Skeletal muscle cell (primary cell): ENCODE results near the gene ZDHHC8.

Experiments used
- DNase-seq: peaks from one replicate; pipeline ENCODE4 v3.0.0-alpha.2; 2010; ENCODE audit warnings: low read depth
- H3K4me3 ChIP-seq: 2 replicates; pipeline ENCODE4 v1.5.1; 2011; ENCODE audit warnings: low read depth, mild to moderate bottlenecking, control low read depth, low read length, moderate library complexity

Gene ZDHHC8

GRCh38 chr22:20138868-20139267 lies 7.3 kb downstream of the ZDHHC8 start:
- no peak for DNase-seq
- no peak overlapping the region for H3K4me3 ChIP-seq

DNA sequence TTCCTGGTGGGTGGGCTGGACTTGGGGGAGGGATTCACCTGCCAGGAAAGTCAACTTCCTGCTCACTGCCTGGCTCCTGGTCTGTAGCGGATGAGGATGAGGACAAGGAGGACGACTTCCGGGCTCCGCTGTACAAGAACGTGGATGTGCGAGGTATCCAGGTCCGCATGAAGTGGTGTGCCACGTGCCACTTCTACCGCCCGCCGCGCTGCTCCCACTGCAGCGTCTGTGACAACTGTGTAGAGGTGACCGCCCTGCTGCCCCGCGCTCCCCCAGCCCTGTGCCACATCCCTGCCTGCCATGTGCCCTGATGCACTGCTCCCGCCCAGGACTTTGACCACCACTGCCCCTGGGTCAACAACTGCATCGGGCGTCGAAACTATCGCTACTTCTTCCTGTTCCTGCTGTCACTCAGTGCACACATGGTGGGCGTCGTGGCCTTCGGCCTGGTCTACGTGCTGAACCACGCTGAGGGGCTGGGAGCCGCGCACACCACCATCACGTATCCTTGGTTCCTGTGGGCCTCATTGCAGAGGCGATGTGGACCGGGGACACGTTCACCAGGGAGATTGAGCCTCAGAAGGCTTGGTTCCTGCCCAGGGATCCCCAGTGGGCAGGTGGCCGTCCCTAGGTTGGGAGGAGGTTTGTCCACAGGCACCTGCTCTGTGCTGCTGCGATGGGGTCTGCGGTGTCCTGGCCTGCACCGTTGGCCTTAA lies 7.9 kb downstream of the ZDHHC8 start:
- DNase-seq = no peak
- H3K4me3 ChIP-seq = no peak overlapping the region

- DNase-seq = no peak
- no peak overlapping the region for H3K4me3 ChIP-seq
These were observed 8.5 kb downstream of the ZDHHC8 start for GRCh38 chr22:20140107-20140445.

GRCh38 chr22:20140521-20140964 lies 8.9 kb downstream of the ZDHHC8 start:
- H3K4me3 ChIP-seq = no peak overlapping the region
- DNase-seq = no peak

DNA sequence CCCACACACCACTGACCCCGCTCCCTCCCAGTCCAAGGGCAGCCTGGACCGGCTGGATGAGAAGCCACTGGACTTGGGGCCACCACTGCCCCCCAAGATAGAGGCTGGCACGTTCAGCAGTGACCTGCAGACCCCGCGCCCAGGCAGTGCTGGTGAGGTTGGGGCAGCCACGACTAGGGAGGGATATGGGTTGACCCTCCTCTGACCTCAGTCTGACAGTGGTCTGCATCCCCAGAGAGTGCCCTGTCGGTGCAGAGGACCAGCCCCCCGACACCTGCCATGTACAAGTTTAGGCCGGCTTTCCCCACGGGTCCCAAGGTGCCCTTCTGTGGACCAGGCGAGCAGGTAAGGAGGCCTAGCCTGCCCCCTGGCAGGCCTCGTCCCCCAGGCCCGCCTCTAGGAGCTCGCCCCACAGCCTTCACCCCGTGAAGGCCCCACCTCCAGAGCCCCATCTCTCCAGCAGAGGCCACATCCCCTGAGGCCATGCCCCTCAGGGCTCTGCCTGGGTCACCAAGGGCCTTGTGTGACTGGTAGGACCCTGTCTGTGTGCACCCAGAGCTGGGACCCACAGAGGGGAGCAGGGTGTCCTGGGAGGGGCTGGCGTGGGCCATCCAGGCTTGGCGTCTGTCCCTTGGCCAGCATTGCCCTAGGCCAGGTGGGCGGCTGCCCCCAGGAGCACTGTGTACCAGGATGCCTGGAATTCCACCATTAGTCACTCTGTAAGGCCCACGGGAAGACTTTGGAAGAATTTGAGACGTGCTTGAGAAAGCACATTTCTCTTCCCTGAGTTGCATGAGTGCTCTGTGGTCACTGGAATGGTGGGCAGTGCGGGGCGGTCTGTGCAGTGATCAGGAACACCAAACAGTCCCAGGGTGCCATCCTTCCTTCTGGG lies 9.8 kb downstream of the ZDHHC8 start:
- peak; percentile 59 for DNase-seq
- H3K4me3 ChIP-seq = no peak overlapping the region

DNA sequence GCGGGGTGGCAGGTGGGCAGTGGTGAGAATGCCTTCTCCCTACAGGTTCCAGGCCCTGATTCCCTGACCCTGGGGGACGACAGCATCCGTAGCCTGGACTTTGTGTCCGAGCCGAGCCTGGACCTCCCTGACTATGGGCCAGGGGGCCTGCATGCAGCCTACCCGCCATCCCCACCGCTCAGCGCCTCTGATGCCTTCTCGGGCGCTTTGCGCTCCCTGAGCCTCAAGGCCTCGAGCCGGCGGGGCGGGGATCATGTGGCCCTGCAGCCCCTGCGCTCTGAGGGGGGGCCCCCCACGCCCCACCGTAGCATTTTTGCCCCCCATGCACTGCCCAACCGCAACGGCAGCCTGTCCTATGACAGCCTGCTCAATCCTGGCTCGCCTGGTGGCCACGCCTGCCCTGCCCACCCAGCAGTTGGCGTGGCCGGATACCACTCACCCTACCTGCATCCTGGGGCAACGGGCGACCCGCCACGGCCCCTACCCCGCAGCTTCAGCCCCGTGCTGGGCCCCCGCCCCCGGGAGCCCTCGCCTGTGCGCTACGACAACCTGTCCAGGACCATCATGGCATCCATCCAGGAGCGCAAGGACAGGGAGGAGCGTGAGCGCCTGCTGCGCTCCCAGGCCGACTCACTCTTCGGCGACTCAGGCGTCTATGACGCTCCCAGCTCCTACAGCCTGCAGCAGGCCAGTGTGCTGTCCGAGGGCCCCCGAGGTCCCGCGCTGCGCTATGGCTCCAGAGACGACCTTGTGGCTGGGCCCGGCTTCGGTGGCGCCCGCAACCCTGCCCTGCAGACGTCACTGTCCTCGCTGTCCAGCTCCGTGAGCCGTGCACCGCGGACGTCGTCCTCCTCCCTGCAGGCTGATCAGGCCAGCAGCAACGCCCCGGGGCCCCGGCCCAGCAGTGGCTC lies 11.4 kb downstream of the ZDHHC8 start:
- DNase-seq = no peak
- no peak overlapping the region for H3K4me3 ChIP-seq

- no peak overlapping the region for H3K4me3 ChIP-seq
- no peak for DNase-seq
These were observed 12.5 kb downstream of the ZDHHC8 start for GRCh38 chr22:20143883-20144665.

DNA sequence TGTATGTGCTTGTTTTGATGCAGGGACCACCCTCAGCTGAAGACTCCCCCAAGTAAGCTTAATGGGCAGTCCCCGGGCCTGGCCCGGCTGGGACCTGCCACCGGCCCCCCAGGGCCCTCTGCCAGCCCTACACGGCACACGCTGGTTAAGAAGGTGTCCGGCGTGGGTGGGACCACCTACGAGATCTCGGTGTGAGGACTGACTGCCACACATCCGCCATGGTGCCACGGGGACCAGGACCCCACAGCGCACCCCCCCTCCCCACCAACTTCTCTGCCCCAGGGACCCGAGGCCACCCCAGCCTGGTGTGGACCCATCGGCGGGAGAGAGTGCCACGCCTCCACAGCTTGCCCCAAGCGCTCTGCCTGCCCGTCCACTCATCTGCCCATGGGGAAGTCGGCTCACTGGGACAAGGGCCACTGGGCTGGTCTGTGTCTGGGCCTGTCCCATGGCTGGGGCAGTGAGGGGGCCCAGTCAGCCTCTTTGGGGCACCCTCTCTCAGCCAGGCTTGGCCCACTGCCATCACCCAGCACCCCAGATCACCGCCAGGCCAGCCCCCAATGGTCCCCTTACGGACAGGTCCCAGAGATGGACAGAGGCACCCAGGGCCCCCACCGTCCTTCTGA lies 13.7 kb downstream of the ZDHHC8 start:
- no peak for DNase-seq
- no peak overlapping the region for H3K4me3 ChIP-seq

GRCh38 chr22:20145832-20146223 lies 14.2 kb downstream of the ZDHHC8 start:
- DNase-seq = no peak
- no peak overlapping the region for H3K4me3 ChIP-seq

GRCh38 chr22:20146777-20147176 lies 15.2 kb downstream of the ZDHHC8 start:
- H3K4me3 ChIP-seq = no peak overlapping the region
- no peak for DNase-seq

GRCh38 chr22:20147237-20147988 lies 15.8 kb downstream of the ZDHHC8 start:
- DNase-seq = no peak
- H3K4me3 ChIP-seq = no peak overlapping the region

- no peak for DNase-seq
- no peak overlapping the region for H3K4me3 ChIP-seq
These were observed 16.8 kb downstream of the ZDHHC8 start for GRCh38 chr22:20148414-20148813.

GRCh38 chr22:20149257-20150250 lies 17.9 kb downstream of the ZDHHC8 start:
- DNase-seq = no peak
- no peak overlapping the region for H3K4me3 ChIP-seq

DNA sequence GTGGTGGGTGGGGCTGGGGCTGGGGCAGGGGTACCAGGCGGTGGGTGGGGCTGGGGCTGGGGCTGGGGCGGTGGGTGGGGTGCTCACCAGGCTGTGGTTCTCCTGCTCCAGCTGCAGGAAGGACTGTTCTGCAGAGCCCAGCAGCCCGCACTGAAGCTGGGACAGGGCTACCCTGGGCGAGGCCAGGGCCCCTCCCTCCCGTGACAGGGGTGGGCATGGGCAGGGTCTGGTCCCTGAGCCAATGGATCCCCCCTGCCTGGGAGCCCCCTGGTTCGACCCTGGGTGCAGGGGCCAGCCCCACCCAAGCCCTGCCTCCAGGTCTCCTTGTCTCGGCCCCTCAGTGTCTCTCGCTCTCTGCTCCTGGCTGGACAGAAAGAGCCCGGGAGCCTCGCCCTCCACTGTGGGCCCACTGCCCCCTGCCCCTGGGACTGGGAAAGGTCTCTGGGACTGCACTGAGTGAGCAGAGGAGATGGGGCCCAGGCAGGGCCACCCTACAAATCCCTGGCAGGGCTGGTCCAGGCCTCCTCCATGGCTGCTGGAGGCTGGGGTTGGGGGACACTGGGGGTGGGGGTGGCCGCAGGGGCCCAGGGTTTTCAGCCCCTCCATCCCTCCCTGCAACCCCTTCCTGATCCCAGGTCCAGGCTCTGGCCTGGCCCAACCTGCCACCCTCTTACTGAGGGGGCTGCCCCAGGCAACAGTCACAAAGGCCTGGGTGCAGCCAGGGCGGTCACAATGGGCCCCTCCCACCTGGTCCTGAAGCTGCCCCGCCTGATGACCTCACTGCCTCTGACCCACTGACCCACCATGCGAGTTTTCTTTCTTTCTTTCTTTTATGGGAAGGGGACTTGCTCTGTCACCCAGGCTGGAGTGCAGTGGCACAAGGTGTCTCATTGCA lies 19.0 kb downstream of the ZDHHC8 start, which contains the start of gene CCDC188:
CCDC188 (minus strand) TSS at position 675 of the 895 bp plus-strand sequence; CDS start at position 606, 69 bp downstream.
- DNase-seq = no peak
- no peak within 1 kb of the TSS for H3K4me3 ChIP-seq

- DNase-seq = no peak
- H3K4me3 ChIP-seq = no peak overlapping the region
These were observed 19.6 kb downstream of the ZDHHC8 start for GRCh38 chr22:20151276-20151588.

GRCh38 chr22:20152464-20152890 lies 20.9 kb downstream of the ZDHHC8 start:
- no peak for DNase-seq
- H3K4me3 ChIP-seq = no peak overlapping the region
